ENCODE measurements around the gene KAT8.

Gene KAT8

DNA sequence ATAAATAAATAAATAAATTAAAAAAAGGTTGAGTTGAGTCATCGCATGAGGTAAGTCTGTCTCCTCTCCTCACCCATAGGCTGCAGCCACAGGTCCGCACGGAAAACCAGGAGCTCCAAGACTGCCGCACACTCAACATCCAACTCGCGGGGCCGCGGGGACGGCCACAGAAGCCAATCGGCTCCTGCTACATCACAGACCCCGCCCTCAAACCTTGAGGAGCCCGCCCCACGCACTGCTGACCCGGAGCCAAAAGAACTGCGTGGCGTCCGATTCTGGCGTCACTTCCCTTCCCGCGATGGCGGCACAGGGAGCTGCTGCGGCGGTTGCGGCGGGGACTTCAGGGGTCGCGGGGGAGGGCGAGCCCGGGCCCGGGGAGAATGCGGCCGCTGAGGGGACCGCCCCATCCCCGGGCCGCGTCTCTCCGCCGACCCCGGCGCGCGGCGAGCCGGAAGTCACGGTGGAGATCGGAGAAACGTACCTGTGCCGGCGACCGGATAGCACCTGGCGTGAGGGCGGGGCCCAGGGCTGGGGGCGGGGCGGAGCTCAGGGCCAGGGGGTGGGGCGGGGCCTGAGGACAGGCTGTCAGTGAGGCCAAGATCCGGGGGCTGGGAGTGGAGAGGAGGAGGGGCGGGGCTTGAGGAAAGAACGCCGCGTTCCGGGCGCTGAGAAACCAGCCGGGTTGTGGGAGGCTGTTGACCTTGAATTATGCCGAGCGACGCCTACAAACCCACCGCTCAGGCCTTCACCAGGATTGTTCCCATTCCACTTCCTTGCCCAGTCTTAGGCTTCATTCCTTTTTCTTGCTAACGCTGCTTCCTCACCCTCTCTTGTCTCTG is at the start of gene KAT8:
Gene KAT8, plus strand, starts transcription at position 281 of the 839 bp plus-strand sequence. Its CDS starts 18 bp downstream, at position 299.
- DNase-seq = peak; percentile 96 to 99

DNA sequence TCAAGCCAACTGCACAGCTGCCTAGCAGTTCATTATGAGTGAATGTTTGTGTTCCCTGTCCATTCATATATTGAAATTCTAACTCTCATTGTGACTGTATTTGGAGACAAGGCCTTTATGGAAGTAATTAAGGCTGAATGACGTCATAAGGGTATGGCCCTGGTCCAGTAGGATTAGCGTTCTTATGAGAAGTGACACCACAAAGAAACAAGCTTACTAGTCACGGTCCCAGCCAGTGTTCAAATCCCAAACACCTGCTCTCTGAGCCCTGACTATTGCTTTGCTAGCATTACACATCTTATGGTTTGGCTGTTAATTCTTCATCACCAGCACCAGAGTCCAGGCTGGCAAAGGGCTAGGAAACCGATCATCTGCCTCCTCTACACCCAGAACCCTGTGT is 45.6 kb upstream of the KAT8 start:
- DNase-seq = peak in 1 of 2 experiments; percentile 23

DNA sequence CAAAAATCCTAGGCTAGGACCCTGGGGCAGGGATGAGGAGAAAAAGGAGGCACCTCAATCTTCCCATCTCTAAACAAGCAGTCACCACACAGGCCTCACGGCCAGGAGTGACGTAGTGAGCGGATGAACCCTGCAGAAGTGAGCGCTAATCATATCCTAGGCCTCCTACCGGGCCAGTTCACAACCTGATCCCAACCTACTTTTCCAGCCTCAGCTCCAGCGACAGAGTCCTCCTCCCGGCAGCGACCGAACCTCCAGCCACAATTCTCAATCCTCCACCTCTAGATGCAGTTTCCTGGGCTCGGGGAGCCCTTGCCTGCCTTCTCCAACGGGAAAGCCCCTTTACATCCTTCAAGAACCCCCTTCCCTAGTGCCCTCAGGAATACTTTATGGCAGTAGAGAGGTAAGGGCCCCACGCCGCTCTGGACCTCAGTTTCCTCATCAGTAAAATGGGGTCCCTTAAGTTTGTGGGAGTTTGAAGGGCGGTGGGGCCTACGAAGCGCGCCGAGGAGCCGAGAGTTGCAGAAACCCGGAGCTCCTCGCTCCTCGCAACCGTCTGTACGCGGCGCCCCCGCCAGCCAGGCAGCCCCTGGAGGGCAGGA is 44.8 kb upstream of the KAT8 start:
- no peak for DNase-seq

DNA sequence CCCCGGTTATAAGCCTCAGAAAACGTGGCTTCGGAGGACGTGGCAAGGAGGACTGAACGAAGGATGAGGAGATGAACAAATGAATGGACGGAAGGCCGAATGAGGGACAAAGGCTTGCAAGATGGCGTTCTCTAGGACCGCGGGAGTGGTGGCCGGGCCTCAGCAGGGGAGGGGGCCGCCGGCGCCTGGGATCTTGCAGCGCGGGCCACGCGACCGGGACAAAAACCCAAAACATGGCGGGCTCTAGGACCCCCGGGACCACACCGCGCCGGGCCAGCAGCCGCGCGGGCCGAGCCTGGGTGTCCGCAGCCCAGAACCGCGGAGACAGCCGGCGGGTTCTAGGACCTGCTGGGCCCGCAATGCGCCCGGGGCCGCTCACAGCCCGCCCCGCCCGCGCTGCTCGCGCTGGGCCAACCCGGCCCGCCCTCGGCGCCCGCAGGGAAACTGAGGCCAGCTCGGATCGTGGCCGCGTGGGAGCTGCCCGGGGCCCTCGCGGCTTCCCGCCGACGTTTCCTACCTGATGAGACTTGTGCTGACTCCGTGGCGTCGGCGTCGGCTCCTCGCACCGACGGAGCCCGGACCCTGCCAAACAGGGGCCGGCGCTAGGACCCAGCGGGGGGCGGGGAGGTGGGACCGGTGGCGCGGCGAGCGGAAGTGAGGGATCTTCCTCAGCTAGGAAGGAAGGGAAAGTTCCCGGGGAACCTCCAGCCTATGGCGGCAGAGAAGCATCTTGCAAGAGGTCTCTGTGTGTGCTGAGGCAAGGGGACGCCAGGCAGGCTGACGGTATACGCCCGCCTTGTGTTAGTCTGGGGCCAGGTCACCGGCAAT is 44.1 kb upstream of the KAT8 start:
- DNase-seq = peak; percentile 76 to 89

DNA sequence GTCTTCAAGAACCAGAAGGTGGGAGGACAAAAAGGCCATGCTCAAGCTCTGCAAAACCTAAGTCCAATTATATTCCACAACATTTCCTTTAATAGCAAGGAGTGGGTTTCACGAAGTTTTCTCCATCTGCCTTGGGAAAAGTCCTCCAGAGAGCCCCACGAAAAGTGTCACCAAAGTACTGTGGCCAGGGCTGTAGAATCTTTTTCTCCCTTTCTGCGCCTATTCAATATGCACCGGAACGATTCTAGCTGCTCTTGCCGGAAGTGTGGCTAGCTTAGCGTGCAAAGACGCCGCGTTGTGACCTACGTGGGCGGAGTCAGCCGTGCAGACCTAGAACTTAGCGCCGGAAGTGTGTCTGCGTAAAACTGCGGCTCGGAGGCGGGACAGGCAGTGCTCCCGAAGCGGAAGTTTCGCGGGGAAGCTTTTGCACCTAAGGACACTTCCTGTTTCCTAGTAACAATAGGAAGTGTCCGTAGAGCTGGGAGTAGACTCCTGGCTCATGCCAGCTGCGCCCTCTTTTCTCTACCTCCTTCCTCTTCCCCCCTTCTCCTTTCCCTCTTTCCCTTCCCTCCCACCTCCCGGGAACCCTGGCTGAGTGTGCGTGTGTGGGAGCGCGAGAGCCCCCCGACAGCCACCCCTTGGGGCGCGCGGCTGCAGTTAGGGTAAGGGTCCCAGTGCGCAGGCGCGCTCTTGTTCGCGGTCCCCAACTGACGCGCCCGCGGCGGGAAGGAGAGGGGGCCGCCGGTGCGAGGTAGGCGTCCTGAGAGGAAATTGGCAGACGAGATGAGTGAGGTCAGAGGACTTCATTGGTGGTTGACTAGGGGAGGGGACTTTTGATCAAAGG is 43.3 kb upstream of the KAT8 start, which contains the start of the genes ZNF646 and ZNF668:
Gene ZNF646, plus strand, starts transcription at position 453 of the 844 bp plus-strand sequence. CDS start 1,903 bp downstream, outside the sequence.
Gene ZNF668, minus strand, starts transcription at position 271 of the 844 bp plus-strand sequence. CDS start 9,781 bp downstream, outside the sequence.
- peak; percentile 98 to 100 for DNase-seq

DNA sequence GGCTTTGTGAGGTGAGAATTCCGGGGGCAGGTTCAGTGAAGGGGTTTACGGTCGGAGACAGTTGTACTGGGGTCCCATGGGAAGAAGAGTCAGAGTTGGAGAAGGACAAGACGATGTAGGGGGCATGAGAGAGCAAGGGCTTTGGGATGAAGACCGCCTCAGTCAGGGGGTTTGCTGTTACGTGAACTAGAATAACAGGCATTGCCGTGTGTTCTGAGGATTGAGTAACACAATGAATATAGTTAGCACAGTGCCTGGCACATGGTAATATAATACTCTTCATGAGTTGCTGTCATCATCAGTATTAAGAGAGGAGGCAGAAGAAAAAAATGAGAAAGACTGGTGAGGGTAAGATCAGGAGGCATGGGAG is 42.7 kb upstream of the KAT8 start:
- no peak for DNase-seq

DNA sequence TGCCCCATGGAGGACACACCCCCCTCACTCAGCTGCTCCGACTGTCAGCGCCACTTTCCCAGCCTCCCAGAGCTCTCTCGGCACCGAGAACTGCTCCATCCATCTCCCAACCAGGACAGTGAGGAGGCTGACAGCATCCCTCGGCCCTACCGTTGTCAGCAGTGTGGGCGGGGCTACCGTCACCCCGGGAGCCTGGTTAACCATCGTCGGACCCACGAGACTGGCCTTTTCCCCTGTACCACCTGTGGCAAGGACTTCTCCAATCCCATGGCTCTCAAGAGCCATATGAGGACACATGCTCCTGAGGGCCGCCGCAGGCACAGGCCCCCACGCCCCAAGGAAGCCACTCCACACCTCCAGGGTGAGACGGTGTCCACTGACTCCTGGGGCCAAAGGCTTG is 41.1 kb upstream of the KAT8 start:
- no peak for DNase-seq

DNA sequence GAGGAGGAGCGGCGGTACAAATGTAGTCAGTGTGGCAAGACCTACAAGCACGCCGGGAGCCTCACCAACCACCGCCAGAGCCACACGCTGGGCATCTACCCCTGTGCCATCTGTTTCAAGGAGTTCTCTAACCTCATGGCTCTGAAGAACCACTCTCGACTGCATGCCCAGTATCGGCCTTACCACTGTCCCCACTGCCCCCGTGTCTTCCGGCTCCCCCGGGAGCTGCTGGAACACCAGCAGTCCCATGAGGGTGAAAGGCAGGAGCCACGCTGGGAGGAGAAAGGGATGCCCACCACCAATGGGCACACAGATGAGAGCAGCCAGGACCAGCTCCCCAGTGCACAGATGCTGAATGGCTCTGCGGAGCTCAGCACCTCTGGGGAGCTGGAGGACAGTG is 40.4 kb upstream of the KAT8 start:
- no peak for DNase-seq

DNA sequence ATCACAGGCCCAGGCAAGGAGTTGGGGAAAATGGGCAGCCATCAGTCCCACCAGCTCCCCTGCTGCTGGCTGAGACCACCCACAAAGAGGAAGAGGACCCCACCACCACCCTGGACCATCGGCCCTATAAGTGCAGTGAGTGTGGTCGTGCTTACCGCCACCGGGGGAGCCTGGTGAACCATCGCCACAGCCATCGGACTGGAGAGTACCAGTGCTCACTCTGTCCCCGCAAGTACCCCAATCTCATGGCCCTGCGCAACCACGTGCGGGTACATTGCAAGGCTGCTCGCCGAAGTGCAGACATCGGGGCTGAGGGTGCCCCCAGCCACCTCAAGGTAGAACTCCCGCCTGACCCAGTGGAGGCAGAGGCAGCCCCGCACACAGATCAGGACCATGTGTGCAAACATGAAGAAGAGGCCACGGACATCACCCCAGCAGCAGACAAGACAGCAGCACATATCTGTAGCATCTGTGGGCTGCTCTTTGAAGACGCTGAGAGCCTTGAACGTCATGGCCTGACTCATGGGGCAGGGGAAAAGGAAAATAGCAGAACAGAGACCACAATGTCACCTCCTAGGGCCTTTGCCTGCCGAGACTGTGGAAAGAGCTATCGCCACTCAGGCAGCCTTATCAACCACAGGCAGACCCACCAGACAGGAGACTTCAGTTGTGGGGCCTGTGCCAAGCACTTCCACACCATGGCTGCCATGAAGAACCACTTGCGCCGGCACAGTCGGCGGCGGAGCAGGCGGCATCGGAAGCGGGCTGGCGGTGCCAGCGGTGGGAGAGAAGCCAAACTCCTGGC is 39.7 kb upstream of the KAT8 start:
- DNase-seq = no peak

DNA sequence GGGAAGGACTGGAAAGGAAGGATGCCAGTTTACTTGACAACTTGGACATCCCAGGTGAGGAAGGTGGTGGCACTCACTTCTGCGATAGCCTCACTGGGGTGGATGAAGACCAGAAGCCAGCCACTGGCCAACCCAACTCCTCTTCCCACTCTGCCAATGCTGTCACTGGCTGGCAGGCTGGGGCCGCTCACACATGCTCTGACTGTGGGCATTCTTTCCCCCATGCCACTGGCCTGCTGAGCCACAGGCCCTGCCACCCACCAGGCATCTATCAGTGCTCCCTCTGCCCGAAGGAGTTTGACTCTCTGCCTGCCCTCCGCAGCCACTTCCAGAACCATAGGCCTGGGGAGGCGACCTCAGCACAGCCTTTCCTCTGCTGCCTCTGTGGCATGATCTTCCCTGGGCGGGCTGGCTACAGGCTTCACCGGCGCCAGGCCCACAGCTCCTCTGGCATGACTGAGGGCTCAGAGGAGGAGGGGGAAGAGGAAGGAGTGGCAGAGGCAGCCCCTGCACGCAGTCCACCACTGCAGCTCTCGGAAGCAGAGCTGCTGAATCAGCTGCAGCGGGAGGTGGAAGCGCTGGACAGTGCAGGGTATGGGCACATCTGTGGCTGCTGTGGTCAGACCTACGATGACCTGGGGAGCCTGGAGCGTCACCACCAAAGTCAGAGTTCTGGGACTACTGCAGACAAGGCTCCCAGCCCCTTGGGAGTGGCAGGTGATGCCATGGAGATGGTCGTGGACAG is 38.7 kb upstream of the KAT8 start:
- no peak for DNase-seq

DNA sequence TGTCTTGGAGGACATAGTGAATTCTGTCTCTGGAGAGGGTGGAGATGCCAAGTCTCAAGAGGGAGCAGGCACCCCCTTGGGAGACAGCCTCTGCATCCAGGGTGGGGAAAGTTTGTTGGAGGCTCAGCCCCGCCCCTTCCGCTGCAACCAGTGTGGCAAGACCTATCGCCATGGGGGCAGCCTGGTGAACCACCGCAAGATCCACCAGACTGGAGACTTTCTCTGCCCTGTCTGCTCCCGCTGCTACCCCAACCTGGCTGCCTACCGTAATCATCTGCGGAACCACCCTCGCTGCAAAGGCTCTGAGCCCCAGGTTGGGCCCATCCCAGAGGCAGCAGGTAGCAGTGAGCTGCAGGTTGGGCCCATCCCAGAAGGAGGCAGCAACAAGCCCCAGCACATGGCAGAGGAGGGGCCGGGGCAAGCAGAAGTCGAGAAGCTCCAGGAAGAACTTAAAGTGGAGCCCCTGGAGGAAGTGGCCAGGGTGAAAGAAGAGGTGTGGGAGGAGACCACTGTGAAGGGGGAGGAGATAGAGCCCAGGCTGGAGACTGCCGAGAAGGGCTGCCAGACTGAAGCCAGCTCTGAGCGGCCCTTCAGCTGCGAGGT is 38.0 kb upstream of the KAT8 start:
- no peak for DNase-seq

DNA sequence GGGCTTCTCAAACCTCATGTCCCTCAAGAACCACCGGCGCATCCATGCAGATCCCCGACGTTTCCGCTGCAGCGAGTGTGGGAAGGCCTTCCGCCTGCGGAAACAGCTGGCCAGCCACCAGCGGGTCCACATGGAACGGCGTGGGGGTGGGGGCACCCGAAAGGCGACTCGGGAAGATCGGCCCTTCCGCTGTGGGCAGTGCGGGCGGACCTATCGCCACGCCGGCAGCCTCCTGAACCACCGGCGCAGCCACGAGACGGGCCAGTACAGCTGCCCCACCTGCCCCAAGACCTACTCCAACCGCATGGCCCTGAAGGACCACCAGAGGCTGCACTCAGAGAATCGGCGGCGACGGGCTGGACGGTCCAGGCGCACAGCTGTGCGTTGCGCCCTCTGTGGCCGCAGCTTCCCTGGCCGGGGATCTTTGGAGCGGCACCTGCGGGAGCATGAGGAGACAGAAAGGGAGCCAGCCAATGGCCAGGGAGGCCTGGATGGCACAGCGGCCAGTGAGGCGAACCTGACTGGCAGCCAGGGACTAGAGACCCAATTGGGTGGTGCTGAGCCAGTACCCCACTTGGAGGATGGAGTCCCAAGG is 37.3 kb upstream of the KAT8 start:
- no peak for DNase-seq

DNA sequence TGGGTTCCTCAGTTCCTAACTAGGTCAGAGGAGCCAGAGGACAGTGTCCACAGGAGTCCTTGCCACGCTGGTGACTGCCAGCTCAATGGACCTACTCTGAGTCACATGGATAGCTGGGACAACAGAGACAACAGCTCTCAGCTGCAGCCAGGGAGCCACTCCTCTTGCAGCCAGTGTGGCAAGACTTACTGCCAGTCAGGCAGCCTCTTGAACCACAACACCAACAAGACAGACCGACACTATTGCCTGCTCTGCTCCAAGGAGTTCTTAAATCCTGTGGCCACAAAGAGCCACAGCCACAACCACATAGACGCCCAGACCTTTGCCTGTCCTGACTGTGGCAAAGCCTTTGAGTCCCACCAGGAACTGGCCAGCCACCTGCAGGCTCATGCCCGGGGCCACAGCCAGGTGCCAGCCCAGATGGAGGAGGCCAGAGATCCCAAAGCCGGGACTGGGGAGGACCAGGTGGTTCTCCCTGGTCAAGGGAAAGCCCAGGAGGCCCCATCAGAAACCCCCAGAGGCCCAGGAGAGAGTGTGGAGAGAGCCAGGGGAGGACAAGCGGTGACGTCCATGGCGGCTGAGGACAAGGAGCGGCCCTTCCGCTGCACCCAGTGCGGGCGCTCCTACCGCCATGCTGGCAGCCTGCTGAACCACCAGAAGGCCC is 36.6 kb upstream of the KAT8 start:
- no peak for DNase-seq

DNA sequence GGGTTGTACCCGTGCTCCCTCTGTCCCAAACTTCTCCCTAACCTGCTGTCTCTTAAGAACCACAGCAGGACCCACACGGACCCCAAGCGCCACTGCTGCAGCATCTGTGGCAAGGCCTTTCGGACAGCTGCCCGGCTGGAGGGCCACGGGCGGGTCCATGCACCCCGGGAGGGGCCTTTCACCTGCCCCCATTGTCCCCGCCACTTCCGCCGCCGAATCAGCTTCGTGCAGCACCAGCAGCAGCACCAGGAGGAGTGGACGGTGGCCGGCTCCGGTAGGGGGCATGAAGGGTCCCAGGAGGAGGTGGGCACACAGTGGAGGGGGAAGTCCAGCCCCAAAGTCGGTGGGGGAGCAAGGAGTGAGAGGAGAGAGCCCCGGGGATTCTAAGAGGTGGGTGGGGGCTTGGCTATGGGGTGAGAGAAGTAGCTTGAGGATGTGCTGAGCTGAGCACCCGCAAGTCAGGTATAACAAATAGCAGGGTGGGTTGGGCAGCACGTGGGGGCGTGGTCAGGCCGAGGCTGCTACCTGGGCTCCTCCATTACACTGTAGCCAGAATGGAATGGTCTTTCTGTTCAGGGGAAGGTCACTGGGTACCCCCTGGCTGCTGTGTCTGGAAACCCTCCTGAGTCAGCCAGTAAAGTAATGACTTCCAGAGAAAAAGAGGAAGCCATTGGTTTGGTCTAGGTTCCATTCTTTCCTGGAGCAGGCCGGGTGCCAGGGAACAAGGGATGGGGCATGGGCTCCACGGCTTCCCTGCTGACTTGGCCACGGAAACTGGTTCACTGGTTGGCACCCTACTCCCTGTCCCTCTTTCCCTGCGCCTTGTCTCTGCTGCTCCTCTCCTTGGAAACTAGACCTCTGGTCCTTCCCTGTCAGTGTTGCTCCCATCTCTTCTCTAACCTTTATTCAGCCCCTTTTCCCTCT is 35.8 kb upstream of the KAT8 start:
- no peak for DNase-seq

DNA sequence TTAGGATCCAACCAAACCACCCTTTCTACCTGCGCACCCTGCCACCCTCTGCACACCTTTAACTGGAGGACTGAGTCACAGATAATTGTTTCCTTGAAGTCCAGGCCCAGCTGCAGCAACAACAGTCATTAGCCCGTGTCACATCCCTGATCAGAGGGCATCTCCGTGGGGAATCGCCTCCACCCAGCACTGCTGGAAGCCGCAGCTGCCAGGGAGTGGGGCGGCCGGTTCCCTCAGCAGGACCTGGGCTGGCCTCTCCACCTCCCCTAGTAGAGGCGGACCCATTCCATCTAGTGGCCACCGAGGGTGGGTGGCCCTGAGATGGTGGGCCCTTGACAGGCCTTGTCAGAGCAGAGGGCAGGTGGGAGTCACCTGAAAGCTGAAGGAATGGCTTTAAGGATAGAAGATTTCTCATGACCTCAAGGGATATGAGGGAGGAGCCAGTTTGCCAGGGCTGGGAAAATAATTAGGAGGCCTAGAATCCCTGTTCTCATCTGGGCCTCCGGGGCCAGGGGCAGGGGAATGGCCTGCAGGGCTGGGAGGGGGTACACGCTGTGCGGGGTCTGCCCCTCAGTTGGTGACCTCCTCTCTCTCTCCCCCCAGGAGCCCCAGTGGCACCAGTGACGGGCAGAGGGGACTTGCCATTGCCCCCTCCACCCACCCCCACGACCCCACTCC is 35.0 kb upstream of the KAT8 start:
- no peak for DNase-seq

DNA sequence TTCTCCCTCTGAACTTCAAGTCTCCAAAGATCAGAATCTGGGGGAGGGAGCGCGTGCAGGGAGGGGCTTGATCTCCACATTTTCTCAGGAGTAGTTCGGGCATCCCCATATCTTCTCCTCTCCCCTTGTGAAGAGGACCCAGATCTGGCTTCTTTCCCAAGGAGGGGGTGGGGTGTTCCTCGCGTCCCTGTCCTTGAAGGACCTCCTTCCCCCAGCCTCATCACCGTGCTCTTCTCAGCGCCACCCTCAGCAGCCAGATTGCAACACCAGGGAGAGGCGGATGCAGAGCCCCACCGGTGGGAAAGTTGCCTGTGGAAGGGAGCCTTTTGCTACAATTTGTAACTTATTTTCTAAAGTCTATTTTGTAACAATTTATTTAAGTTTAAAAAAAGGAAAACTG is 34.4 kb upstream of the KAT8 start:
- DNase-seq = no peak

DNA sequence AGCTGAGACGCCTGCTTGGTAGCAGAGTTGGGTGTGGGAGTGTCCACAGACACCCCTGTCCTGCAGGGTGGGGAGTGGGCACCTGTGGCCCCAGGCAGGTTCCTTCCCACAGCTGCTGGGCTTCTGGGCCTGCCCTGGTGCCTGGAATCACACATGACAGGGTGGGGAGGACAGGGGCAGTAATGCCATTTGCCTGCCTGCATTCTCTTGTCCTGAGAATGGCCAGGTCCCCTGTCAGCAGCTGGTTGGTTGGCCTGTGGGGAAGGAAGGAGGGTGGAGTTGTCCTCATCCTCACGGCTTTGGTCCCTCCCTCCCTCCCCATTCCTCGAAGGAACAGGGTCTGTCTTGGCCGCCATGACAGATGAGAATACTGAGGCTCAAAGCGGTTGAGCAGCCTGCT is 33.9 kb upstream of the KAT8 start:
- no peak for DNase-seq

DNA sequence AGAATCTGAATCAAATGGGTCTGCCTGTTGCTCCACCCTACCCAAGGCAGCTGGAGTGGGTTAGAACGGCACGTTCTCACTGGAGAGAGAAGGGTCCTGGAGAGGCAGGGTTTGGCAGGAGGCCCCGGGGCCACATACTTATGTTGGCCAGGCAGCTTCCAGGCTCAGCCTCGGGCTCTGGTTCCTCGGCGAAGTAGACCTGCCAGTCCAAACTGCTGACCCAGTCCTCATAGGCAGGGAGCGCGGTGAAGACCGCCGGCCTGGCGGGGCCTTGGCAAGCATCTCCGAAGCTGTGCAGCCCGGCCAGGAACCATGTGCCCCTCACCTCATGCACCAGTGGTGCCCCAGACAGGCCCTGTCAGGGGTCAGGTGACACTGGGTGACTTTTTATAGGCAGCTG is 33.5 kb upstream of the KAT8 start:
- no peak for DNase-seq

Measured in NCI-H524 (cell line).